Bronchial epithelial cell (primary cell): ENCODE measurements around the gene TTC7B. TPM values are rescaled to one million over a fixed set of nuclear protein-coding genes. Genes with fewer than 3 reads are reported as not detected.

Experiments used
- DNase-seq: peaks from one replicate; pipeline ENCODE4 v3.0.0-alpha.2; 2010; ENCODE audit warnings: low read depth
- FAIRE-seq: peaks from 2 replicates; lab custom pipeline; 2011; peaks lifted over from hg19 to GRCh38; lab: Jason Lieb, UNC
- H3K27me3 ChIP-seq: 2 replicates; pipeline ENCODE4 v1.5.1; 2011; ENCODE audit warnings: low read length; ENCODE audit not compliant: control insufficient read depth, insufficient read depth
- H3K36me3 ChIP-seq: 2 replicates; pipeline ENCODE4 v1.5.1; 2011; ENCODE audit warnings: low read length; ENCODE audit not compliant: control insufficient read depth, insufficient read depth
- H3K4me3 ChIP-seq: 2 replicates; pipeline ENCODE4 v1.5.1; 2011; ENCODE audit warnings: mild to moderate bottlenecking, low read depth, low read length, control low read depth
- CTCF ChIP-seq: IDR thresholded peaks from 2 replicates; pipeline ENCODE4 v1.5.1; 2011; ENCODE audit warnings: mild to moderate bottlenecking, moderate library complexity, low read length, control low read depth, inconsistent platforms; ENCODE audit not compliant: insufficient read depth, severe bottlenecking
- total RNA-seq: library from RNA; depleted of rRNA; stranded (reverse); fragments of >200 nt; gene quantifications from 2 replicates; pipeline ENCODE4 v1.2.1, GENCODE V29; 2014

Gene TTC7B
- total RNA-seq, 1 donor from 2014 or later = 2.9 TPM

DNA sequence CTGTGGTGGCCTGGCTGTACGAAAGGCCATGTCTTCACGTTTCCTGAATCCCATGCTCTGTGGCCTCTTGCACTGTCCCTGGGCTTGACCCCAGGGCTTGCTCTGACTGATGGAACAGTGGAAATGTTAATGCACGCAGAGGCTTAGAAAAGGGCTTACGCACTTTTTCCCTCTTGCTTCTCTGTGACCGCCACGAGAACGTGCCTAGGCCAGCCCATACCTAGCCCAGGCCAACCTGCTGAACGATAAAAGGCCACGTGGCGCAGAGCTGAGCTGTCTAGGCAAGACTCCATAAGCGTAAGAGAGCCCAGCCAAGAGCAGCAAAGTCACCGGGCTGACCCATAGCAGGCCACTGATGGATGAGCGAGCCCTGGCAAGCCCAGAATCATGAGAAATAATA, 18.3 kb downstream of the TTC7B start:
- Histone ChIP-seq H3K36me3 (no peaks in the 10 kb centered on the region), H3K4me3 (no peak overlapping the region), H3K27me3 (no peaks in the 10 kb centered on the region)
- FAIRE-seq (no peak), DNase-seq (peak; percentile 27)
- no peak for TF ChIP-seq CTCF

GRCh38 chr14:90797451-90797850, 18.8 kb downstream of the TTC7B start:
- FAIRE-seq (peak; percentile 43), DNase-seq (no peak)
- Histone ChIP-seq H3K36me3 (no peaks in the 10 kb centered on the region), H3K4me3 (no peak overlapping the region), H3K27me3 (no peaks in the 10 kb centered on the region)
- TF ChIP-seq CTCF = no peak

- H3K4me3 ChIP-seq = no peak overlapping the region
- TF ChIP-seq CTCF = no peak
- DNase-seq = no peak
- H3K27me3 ChIP-seq = no peaks in the 10 kb centered on the region
- no peak for FAIRE-seq
- no peaks in the 10 kb centered on the region for H3K36me3 ChIP-seq
Observed at GRCh38 chr14:90796329-90796728, 19.9 kb downstream of the TTC7B start.

GRCh38 chr14:90795744-90796143, 20.5 kb downstream of the TTC7B start:
- FAIRE-seq (peak; percentile 52), DNase-seq (peak; percentile 91)
- no peaks in the 10 kb centered on the region for H3K36me3 ChIP-seq
- H3K27me3 ChIP-seq = no peaks in the 10 kb centered on the region
- H3K4me3 ChIP-seq = no peak overlapping the region
- no peak for TF ChIP-seq CTCF

DNA sequence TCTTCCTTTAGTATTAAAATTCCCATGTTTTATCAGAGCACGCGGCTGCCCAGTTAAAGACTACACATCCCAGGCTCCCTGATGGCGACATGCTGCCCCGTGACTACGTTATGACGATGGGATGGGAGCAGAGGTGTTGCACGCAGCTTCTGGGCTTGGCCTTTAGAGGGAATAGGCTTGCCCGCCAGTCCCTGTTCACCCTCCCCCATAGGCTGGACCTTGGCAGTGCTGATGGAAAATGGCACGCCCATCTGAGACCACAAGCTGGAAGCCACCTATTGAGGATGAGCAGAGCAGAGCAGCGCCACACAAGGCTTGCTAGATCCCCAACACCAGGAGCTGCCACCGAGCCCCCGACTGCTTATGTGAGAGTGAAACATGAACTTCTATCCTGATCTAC, 24.7 kb downstream of the TTC7B start:
- no peak for FAIRE-seq
- no peak for TF ChIP-seq CTCF
- no peaks in the 10 kb centered on the region for H3K27me3 ChIP-seq
- no peaks in the 10 kb centered on the region for H3K36me3 ChIP-seq
- H3K4me3 ChIP-seq = no peak overlapping the region
- no peak for DNase-seq

DNA sequence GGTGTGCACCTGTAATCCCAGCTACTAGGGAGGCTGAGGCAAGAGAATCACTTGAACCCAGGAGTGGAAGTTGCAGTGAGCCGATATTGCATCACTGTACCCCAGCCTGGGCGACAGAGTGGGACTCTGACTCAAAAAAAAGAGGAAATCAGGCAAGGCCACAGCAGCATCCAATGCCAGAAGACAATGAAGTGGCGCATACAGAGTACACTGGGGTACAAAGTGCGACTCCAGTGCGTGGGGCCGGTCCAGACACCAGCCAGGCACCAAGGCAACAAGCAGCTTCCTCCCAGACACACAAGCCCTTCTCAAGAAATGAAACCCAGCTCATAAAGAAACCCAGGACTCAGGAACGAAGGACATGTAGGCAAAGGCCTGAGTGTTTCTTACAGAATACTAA, 28.2 kb downstream of the TTC7B start:
- Histone ChIP-seq H3K27me3 (no peaks in the 10 kb centered on the region), H3K4me3 (no peak overlapping the region), H3K36me3 (no peaks in the 10 kb centered on the region)
- no peak for DNase-seq
- no peak for FAIRE-seq
- no peak for TF ChIP-seq CTCF
